ENCODE data around the gene PBRM1.

Gene PBRM1

DNA sequence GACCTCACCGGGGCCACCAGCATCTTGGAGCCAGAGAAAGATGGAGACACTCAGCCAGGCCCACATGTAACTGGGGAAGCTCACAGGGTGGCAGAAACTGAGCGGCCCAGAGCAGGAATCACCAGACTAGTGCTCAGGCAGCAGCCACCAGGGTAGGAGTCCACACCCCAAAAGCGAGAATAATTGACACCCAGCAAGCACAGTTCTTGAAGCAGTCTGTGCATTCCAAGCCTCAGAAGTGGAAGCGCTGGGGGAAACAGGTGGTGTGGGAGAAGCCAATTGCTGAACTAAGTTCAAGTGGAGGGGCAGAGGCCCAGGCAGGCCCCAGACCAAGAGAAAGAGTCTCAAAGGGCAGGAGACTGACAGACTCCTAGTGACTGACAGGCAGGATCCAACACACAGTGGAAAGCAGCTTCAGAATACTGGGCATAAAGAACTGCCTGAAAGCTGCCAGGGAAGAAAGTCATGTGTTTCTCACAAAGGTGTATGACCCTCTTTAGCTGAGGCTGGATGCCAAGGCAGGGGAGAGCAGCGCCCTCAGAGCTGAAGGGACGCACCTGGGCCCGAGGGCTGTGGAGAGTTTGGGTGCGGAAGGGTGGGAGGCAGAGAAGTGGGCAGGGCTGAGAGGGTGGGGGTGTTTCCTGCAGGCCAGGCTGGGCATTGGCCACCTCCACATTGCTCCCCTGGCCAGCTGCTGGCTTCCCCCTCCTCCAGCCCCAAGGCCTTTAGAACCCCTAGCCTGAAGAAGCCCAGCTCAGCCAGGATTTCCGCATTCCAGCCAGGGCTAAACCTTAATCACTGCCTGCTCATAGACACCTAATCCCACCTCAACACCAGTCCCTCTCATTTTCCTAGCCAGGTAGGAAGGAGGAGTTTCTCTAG lies 159.8 kb downstream of the PBRM1 start:
- no peak for TF ChIP-seq Cebpa-rat (IDR thresholded peaks at IDR 0.05)
- Histone ChIP-seq H3K27ac (peak overlapping the region in 6 of 11 experiments; percentile 7 to 30 (median 15); a peak in 4 of 22 replicates), H3K9me3 (replicated peaks in 1 of 11) (no peaks in the 10 kb centered on the region), H3K27me3 (no peaks in the 10 kb centered on the region), H4K20me1 (peaks cover 16 to 100% (median 94%) of the 10 kb centered on the region in 11 experiments), H3K4me2 (no peak overlapping the region), H3K36me3 (peaks cover 75 to 100% (median 90%) of the 10 kb centered on the region in 11 experiments), H3K4me1 (peaks cover 12 to 55% (median 21%) of the 10 kb centered on the region in 10 experiments), H3K9ac (peak overlapping the region in 4 of 11 experiments; percentile 1 to 23 (median 11); a peak in 1 of 22 replicates), H3K4me3 (no peak overlapping the region)

DNA sequence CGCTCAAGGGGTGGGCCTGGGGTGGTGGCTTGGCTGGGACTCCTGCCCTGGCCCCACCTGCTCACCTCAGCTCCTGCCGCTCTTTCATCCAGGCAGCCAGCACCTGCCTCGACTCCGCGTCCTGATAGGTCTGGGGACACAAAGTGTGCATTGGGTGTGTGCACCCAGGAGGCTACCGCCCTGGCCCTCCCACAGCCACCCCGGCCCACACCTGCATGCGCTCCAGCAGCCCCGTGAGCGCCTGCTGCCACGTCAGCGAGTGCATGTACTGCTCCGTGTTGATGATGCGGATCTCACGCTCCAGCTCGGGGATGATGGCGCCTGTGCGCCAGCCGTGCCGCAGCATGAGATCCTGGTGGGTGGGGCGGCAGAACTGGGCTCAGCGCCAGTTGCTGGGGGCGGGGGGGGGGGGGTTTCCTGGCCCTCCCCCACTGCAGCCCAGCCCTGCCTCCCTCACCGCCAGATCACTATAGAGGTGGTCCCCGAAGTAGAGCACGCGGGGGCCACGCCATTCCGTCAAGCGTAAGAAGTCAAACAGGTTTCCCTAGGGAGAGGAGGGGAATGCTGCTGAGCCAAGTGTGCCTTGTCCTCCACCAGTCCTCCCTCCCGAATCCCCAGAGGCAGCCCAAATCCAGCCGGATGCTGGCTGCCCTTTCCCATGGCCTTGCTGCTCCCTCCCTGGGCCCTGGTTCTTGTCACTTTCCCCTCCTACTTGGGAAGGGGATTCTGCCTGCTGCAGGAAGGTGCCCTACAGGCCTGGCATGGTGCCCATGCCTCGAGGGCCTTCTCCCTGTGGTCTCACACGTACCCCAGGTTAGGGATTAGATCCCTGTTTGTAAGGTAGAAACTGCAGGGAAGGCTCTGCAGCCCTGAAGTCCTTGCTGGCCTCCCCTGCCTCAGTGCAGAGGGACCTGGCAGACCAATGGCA lies 160.7 kb downstream of the PBRM1 start:
- H3K4me3 ChIP-seq, result no peak overlapping the region
- peak overlapping the region in 2 of 11 experiments; percentile 7 to 34; a peak in 1 of 22 replicates for H3K9ac ChIP-seq
- H3K4me1 ChIP-seq, result peaks cover 3 to 46% (median 12%) of the 10 kb centered on the region in 10 experiments; a peak in 18 of 20 replicates
- peaks cover 8 to 100% (median 94%) of the 10 kb centered on the region in 11 experiments; a peak in 20 of 22 replicates for H4K20me1 ChIP-seq
- H3K36me3 ChIP-seq, result peaks cover 67 to 100% (median 95%) of the 10 kb centered on the region in 11 experiments
- peak overlapping the region in 6 of 11 experiments; percentile 7 to 30 (median 15); a peak in 1 of 22 replicates for H3K27ac ChIP-seq
- H3K27me3 ChIP-seq, result no peaks in the 10 kb centered on the region
- no peak for TF ChIP-seq Cebpa-rat (IDR thresholded peaks at IDR 0.05)
- no peak overlapping the region for H3K4me2 ChIP-seq
- H3K9me3 ChIP-seq (replicated peaks in 1 of 11), result no peaks in the 10 kb centered on the region

DNA sequence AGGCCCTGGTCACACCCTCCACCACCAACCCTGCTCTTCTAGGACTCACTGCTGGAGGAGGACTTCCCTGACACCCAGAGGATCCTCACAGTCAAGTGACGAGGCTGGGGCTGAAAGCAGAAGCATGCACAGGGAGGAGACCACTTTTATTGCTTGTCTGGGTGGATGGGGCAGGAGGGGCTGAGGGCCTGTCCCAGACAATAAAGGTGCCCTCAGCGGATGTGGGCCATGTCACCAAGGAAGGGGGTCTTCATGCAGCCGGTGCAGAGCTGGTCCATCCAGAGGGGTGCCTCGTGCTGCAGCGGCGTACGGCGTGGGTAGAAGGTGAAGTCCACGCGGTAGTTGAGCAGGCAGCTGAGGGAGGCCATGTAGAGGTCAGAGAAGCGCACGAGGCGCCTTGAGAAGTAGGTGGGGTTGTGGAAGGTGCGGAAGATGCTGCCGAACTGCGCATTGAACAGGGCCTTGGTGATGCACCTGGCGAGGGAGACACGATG lies 161.4 kb downstream of the PBRM1 start:
- peaks cover 0 to 39% (median 6%) of the 10 kb centered on the region in 10 experiments; a peak in 8 of 20 replicates for H3K4me1 ChIP-seq
- no peak for TF ChIP-seq Cebpa-rat (IDR thresholded peaks at IDR 0.05)
- peak overlapping the region in 2 of 11 experiments; percentile 1 to 15; a peak in 2 of 22 replicates for H3K27ac ChIP-seq
- H3K36me3 ChIP-seq, result peaks cover 60 to 100% (median 97%) of the 10 kb centered on the region in 11 experiments
- H3K4me2 ChIP-seq, result no peak overlapping the region
- peak overlapping the region in 1 of 11 experiments; percentile 15; a peak in 1 of 22 replicates for H3K9ac ChIP-seq
- no peaks in the 10 kb centered on the region for H3K9me3 ChIP-seq (replicated peaks in 1 of 11)
- H3K4me3 ChIP-seq, result no peak overlapping the region
- no peaks in the 10 kb centered on the region for H3K27me3 ChIP-seq
- H4K20me1 ChIP-seq, result peaks cover 1 to 100% (median 92%) of the 10 kb centered on the region in 11 experiments; a peak in 20 of 22 replicates

DNA sequence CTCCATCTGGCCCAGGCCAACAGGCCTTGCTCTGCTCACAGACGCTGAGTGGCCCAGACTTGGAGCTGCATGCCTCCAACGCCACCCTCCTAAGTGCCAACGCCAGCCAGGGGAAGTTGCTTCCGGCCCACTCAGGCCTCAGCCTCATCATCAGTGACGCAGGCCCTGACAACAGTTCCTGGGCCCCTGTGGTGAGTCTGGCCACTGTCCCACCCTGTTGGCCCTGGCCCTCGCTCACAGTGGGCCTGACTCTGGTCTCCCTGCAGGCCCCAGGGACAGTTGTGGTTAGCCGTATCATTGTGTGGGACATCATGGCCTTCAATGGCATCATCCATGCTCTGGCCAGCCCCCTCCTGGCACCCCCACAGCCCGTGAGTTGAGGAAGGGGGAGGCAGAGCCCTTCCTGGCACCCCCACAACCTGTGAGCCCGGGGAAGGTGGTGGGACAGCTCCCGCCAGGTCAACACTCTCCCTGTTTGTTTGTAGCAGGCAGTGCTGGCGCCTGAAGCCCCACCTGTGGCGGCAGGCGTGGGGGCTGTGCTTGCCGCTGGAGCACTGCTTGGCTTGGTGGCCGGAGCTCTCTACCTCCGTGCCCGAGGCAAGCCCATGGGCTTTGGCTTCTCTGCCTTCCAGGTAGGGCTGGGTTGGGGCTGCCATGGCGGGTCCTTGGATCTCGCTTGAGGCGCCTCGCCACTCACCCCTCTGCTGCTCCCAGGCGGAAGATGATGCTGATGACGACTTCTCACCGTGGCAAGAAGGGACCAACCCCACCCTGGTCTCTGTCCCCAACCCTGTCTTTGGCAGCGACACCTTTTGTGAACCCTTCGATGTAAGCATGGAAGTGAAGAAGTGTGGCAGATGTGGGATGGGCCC lies 162.1 kb downstream of the PBRM1 start:
- H3K4me1 ChIP-seq, result peaks cover 0 to 33% (median 2%) of the 10 kb centered on the region in 10 experiments; a peak in 4 of 20 replicates
- peak overlapping the region in 4 of 11 experiments; percentile 7 to 23 (median 16); a peak in 6 of 22 replicates for H3K27ac ChIP-seq
- no peak for TF ChIP-seq Cebpa-rat (IDR thresholded peaks at IDR 0.05)
- peaks cover 53 to 100% (median 96%) of the 10 kb centered on the region in 11 experiments for H3K36me3 ChIP-seq
- H3K4me2 ChIP-seq, result no peak overlapping the region
- peaks cover 0 to 100% (median 86%) of the 10 kb centered on the region in 11 experiments; a peak in 20 of 22 replicates for H4K20me1 ChIP-seq
- H3K4me3 ChIP-seq, result no peak overlapping the region
- peak overlapping the region in 1 of 11 experiments; percentile 15; a peak in 1 of 22 replicates for H3K9ac ChIP-seq
- H3K9me3 ChIP-seq (replicated peaks in 1 of 11), result no peaks in the 10 kb centered on the region
- H3K27me3 ChIP-seq, result no peaks in the 10 kb centered on the region

DNA sequence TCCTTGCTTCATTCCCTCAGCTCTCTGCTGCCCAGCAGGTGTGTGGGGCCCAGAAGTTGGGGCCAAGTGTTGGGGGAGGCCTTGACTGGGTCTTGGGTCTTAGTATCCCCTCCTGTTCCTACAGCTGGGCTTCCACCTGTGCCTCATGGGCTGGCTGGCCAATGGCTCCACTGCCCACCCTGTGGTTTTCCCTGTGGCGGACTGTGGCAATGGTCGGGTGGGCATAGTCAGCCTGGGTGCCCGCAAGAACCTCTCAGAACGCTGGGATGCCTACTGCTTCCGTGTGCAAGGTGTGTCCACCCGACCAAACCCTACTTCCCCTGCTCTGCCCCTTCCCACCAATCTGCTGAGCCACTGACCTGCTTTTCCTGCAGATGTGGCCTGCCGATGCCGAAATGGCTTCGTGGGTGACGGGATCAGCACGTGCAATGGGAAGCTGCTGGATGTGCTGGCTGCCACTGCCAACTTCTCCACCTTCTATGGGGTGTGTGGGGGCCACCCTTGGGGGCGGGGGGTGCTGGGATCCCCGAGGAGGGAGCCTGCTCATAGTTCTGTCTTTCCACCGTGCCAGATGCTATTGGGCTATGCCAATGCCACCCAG lies 163.0 kb downstream of the PBRM1 start:
- no peak overlapping the region for H3K4me3 ChIP-seq
- no peak overlapping the region; a peak in 1 of 22 replicates for H3K27ac ChIP-seq
- H4K20me1 ChIP-seq, result peaks cover 0 to 100% (median 84%) of the 10 kb centered on the region in 11 experiments; a peak in 20 of 22 replicates
- peaks cover 0 to 26% (median 2%) of the 10 kb centered on the region in 10 experiments; a peak in 4 of 20 replicates for H3K4me1 ChIP-seq
- H3K9ac ChIP-seq, result no peak overlapping the region
- TF ChIP-seq Cebpa-rat (IDR thresholded peaks at IDR 0.05), result no peak
- no peaks in the 10 kb centered on the region for H3K9me3 ChIP-seq (replicated peaks in 1 of 11)
- peaks cover 45 to 100% (median 96%) of the 10 kb centered on the region in 11 experiments for H3K36me3 ChIP-seq
- H3K4me2 ChIP-seq, result no peak overlapping the region
- no peaks in the 10 kb centered on the region for H3K27me3 ChIP-seq

DNA sequence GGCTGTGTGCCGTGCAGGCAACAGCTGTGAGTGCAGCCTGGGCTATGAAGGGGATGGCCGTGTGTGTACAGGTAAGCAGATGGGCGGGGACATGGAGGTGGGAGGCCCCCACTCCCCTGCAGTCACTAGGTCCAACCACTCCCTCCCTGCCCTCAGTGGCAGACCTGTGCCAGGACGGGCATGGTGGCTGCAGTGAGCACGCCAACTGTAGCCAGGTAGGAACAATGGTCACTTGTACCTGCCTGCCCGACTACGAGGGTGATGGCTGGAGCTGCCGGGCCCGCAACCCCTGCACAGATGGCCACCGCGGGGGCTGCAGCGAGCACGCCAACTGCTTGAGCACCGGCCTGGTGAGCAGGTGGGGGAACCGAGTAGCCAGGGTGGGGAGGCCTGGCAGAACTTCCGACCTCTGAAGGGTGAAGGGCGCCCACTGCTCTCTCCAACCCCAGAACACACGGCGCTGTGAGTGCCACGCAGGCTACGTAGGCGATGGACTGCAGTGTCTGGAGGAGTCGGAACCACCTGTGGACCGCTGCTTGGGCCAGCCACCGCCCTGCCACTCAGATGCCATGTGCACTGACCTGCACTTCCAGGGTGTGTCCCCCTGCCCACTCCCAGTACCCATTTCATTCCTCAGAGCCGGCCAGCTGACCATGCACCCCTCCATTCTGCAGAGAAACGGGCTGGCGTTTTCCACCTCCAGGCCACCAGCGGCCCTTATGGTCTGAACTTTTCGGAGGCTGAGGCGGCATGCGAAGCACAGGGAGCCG lies 163.6 kb downstream of the PBRM1 start:
- Histone ChIP-seq H3K4me1 (peaks cover 0 to 22% (median 0%) of the 10 kb centered on the region in 10 experiments; a peak in 4 of 20 replicates), H3K27me3 (no peaks in the 10 kb centered on the region), H3K4me2 (no peak overlapping the region), H3K9me3 (replicated peaks in 1 of 11) (no peaks in the 10 kb centered on the region), H3K9ac (no peak overlapping the region), H3K36me3 (peaks cover 38 to 100% (median 95%) of the 10 kb centered on the region in 11 experiments), H3K27ac (no peak overlapping the region), H4K20me1 (peaks cover 0 to 100% (median 84%) of the 10 kb centered on the region in 11 experiments; a peak in 20 of 22 replicates), H3K4me3 (no peak overlapping the region)
- no peak for TF ChIP-seq Cebpa-rat (IDR thresholded peaks at IDR 0.05)

DNA sequence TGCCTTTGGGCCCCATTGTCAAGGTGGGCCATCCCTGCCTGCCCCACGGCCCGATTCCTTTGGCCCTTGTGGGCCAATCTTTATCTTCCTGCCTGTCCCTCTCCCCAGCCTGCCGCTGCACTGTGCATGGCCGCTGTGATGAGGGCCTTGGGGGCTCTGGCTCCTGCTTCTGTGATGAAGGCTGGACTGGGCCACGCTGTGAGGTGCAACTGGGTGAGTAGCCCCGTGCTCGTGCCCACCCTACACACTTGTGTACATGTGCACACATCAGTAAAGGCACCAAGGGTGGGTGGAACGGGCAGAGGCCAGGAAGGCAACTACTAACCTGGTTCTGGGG lies 164.3 kb downstream of the PBRM1 start:
- no peaks in the 10 kb centered on the region for H3K27me3 ChIP-seq
- H3K9me3 ChIP-seq (replicated peaks in 1 of 11), result no peaks in the 10 kb centered on the region
- no peak overlapping the region for H3K4me2 ChIP-seq
- no peak overlapping the region for H3K27ac ChIP-seq
- H3K4me3 ChIP-seq, result no peak overlapping the region
- H3K9ac ChIP-seq, result no peak overlapping the region
- no peak for TF ChIP-seq Cebpa-rat (IDR thresholded peaks at IDR 0.05)
- H4K20me1 ChIP-seq, result peaks cover 0 to 100% (median 80%) of the 10 kb centered on the region in 11 experiments; a peak in 20 of 22 replicates
- peaks cover 32 to 100% (median 89%) of the 10 kb centered on the region in 11 experiments for H3K36me3 ChIP-seq
- peaks cover 0 to 16% (median 0%) of the 10 kb centered on the region in 10 experiments; a peak in 1 of 20 replicates for H3K4me1 ChIP-seq

All from BLaER1 treated with 17β-estradiol and CSF1 and Interleukin-3, amounts not matched to agents 10 nM and 100 nM (cell line).